HEK293 (cell line): Measurements from ENCODE around the gene TMEM14A.

Source experiments
- GLIS2 ChIP-seq: fragments of 450-650 bp; formaldehyde crosslinking; IDR thresholded peaks from 2 replicates; pipeline ENCODE4 v1.5.1; 2016; ENCODE audit warnings: missing biosample characterization, missing genetic modification characterization
- OSR2 ChIP-seq: fragments of 450-650 bp; formaldehyde crosslinking; IDR thresholded peaks from 2 replicates; pipeline ENCODE4 v1.5.1; 2016; ENCODE audit warnings: missing biosample characterization, missing genetic modification characterization
- SP7 ChIP-seq: fragments of 450-650 bp; formaldehyde crosslinking; IDR thresholded peaks from 2 replicates; pipeline ENCODE4 v1.5.1; 2016; ENCODE audit warnings: missing biosample characterization, missing genetic modification characterization
- YY1 ChIP-seq: fragments of 450-650 bp; formaldehyde crosslinking; IDR thresholded peaks from 2 replicates; pipeline ENCODE4 v1.5.1; 2018; ENCODE audit warnings: missing biosample characterization, missing genetic modification characterization
- ZBTB20 ChIP-seq: fragments of 450-650 bp; formaldehyde crosslinking; IDR thresholded peaks from 2 replicates; pipeline ENCODE4 v1.5.1; 2016; ENCODE audit warnings: missing biosample characterization, missing genetic modification characterization
- ZFP37 ChIP-seq: fragments of 450-650 bp; formaldehyde crosslinking; IDR thresholded peaks from 2 replicates; pipeline ENCODE4 v1.5.1; 2016; ENCODE audit warnings: missing biosample characterization, missing genetic modification characterization
- ZFP69B ChIP-seq: fragments of 450-650 bp; formaldehyde crosslinking; IDR thresholded peaks from 2 replicates; pipeline ENCODE4 v1.5.1; 2016; ENCODE audit warnings: missing biosample characterization, missing genetic modification characterization
- ZNF2 ChIP-seq: fragments of 450-650 bp; formaldehyde crosslinking; IDR thresholded peaks from 2 replicates; pipeline ENCODE4 v1.5.1; 2016; ENCODE audit warnings: missing biosample characterization, missing genetic modification characterization
- ZNF335 ChIP-seq: fragments of 450-650 bp; formaldehyde crosslinking; conservative IDR thresholded peaks from 2 replicates; pipeline ENCODE4 v1.5.1; 2016; ENCODE audit warnings: missing biosample characterization, missing genetic modification characterization
- ZNF391 ChIP-seq: fragments of 450-650 bp; formaldehyde crosslinking; IDR thresholded peaks from 2 replicates; pipeline ENCODE4 v1.5.1; 2016; ENCODE audit warnings: low read depth, missing biosample characterization, missing genetic modification characterization, borderline replicate concordance
- ZNF423 ChIP-seq: fragments of 450-650 bp; formaldehyde crosslinking; IDR thresholded peaks from 2 replicates; pipeline ENCODE4 v1.5.1; 2016; ENCODE audit warnings: missing biosample characterization, missing genetic modification characterization
- ZNF48 ChIP-seq: fragments of 450-650 bp; formaldehyde crosslinking; IDR thresholded peaks from 2 replicates; pipeline ENCODE4 v1.5.1; 2016; ENCODE audit warnings: missing biosample characterization, missing genetic modification characterization
- ZNF596 ChIP-seq: fragments of 450-650 bp; IDR thresholded peaks from 2 replicates; pipeline ENCODE4 v1.5.0; 2018; ENCODE audit warnings: missing biosample characterization, mild to moderate bottlenecking, missing genetic modification characterization, moderate library complexity
- ZNF629 ChIP-seq: fragments of 450-650 bp; formaldehyde crosslinking; IDR thresholded peaks from 2 replicates; pipeline ENCODE4 v1.5.1; 2017; ENCODE audit warnings: missing biosample characterization, missing genetic modification characterization
- ZSCAN23 ChIP-seq: fragments of 450-650 bp; formaldehyde crosslinking; IDR thresholded peaks from 2 replicates; pipeline ENCODE4 v1.5.1; 2016; ENCODE audit warnings: missing biosample characterization, missing genetic modification characterization
- TF ChIP-seq, protein P1 (sequence below): fragments of 450-650 bp; formaldehyde crosslinking; IDR thresholded peaks from 2 replicates; pipeline ENCODE4 v1.5.1; 2017; ENCODE audit warnings: missing biosample characterization, missing genetic modification characterization
- TF ChIP-seq, protein P2 (sequence below): fragments of 450-650 bp; formaldehyde crosslinking; IDR thresholded peaks from 2 replicates; pipeline ENCODE4 v1.5.1; 2016; ENCODE audit warnings: missing biosample characterization, missing genetic modification characterization
- TF ChIP-seq, protein P3 (sequence below): fragments of 450-650 bp; formaldehyde crosslinking; IDR thresholded peaks from 2 replicates; pipeline ENCODE4 v1.5.1; 2016; ENCODE audit warnings: missing biosample characterization, missing genetic modification characterization
- TF ChIP-seq, protein P4 (sequence below): fragments of 450-650 bp; formaldehyde crosslinking; IDR thresholded peaks from 2 replicates; pipeline ENCODE4 v1.5.1; 2016; ENCODE audit warnings: missing biosample characterization, missing genetic modification characterization

Gene TMEM14A

DNA sequence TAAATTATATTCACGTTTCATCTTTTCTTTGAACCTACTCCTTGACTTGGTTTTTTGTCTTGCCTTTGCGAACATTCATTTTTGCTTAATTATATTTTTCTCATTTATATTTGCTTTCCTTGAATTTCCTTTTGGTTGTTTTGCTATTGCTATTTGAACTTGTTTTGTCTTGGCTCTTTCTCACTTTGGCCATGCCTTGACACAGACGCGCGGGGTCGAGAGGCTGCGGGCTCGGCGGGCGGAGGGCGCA is 7.1 kb upstream of the TMEM14A start (continued):
- TF ChIP-seq, protein P1, sequence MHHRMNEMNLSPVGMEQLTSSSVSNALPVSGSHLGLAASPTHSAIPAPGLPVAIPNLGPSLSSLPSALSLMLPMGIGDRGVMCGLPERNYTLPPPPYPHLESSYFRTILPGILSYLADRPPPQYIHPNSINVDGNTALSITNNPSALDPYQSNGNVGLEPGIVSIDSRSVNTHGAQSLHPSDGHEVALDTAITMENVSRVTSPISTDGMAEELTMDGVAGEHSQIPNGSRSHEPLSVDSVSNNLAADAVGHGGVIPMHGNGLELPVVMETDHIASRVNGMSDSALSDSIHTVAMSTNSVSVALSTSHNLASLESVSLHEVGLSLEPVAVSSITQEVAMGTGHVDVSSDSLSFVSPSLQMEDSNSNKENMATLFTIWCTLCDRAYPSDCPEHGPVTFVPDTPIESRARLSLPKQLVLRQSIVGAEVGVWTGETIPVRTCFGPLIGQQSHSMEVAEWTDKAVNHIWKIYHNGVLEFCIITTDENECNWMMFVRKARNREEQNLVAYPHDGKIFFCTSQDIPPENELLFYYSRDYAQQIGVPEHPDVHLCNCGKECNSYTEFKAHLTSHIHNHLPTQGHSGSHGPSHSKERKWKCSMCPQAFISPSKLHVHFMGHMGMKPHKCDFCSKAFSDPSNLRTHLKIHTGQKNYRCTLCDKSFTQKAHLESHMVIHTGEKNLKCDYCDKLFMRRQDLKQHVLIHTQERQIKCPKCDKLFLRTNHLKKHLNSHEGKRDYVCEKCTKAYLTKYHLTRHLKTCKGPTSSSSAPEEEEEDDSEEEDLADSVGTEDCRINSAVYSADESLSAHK (tag by site-specific recombination) = no peak
- TF ChIP-seq, protein P2, sequence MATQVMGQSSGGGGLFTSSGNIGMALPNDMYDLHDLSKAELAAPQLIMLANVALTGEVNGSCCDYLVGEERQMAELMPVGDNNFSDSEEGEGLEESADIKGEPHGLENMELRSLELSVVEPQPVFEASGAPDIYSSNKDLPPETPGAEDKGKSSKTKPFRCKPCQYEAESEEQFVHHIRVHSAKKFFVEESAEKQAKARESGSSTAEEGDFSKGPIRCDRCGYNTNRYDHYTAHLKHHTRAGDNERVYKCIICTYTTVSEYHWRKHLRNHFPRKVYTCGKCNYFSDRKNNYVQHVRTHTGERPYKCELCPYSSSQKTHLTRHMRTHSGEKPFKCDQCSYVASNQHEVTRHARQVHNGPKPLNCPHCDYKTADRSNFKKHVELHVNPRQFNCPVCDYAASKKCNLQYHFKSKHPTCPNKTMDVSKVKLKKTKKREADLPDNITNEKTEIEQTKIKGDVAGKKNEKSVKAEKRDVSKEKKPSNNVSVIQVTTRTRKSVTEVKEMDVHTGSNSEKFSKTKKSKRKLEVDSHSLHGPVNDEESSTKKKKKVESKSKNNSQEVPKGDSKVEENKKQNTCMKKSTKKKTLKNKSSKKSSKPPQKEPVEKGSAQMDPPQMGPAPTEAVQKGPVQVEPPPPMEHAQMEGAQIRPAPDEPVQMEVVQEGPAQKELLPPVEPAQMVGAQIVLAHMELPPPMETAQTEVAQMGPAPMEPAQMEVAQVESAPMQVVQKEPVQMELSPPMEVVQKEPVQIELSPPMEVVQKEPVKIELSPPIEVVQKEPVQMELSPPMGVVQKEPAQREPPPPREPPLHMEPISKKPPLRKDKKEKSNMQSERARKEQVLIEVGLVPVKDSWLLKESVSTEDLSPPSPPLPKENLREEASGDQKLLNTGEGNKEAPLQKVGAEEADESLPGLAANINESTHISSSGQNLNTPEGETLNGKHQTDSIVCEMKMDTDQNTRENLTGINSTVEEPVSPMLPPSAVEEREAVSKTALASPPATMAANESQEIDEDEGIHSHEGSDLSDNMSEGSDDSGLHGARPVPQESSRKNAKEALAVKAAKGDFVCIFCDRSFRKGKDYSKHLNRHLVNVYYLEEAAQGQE (tag by site-specific recombination) = peak; percentile 28; the same call in 1 of the 2 replicates
- no peak for TF ChIP-seq ZNF423 (tag by site-specific recombination)
- peak; percentile 52 for TF ChIP-seq ZNF629 (tag by site-specific recombination)
- TF ChIP-seq SP7 (tag by site-specific recombination) = 0 out of 2 replicates have a peak, but pooled peaks have one; percentile 72
- TF ChIP-seq ZFP69B (tag by site-specific recombination) = 0 out of 2 replicates have a peak, but pooled peaks have one; percentile 9
- no peak for TF ChIP-seq ZNF596 (tag by site-specific recombination)
- TF ChIP-seq ZNF48 = no peak
- peak; percentile 11; the same call in 1 of the 2 replicates for TF ChIP-seq ZSCAN23 (tag by site-specific recombination)
- no peak for TF ChIP-seq YY1 (tag by site-specific recombination)
- TF ChIP-seq ZBTB20 = peak; percentile 96
- TF ChIP-seq ZNF2 (tag by site-specific recombination) = peak; percentile 47; the same call in 1 of the 2 replicates
- no peak; the same call in 1 of the 2 replicates for TF ChIP-seq ZFP37 (tag by site-specific recombination)
- TF ChIP-seq, protein P3, sequence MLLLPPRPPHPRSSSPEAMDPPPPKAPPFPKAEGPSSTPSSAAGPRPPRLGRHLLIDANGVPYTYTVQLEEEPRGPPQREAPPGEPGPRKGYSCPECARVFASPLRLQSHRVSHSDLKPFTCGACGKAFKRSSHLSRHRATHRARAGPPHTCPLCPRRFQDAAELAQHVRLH (tag by site-specific recombination) = peak; percentile 36; the same call in 1 of the 2 replicates
- TF ChIP-seq, protein P4, sequence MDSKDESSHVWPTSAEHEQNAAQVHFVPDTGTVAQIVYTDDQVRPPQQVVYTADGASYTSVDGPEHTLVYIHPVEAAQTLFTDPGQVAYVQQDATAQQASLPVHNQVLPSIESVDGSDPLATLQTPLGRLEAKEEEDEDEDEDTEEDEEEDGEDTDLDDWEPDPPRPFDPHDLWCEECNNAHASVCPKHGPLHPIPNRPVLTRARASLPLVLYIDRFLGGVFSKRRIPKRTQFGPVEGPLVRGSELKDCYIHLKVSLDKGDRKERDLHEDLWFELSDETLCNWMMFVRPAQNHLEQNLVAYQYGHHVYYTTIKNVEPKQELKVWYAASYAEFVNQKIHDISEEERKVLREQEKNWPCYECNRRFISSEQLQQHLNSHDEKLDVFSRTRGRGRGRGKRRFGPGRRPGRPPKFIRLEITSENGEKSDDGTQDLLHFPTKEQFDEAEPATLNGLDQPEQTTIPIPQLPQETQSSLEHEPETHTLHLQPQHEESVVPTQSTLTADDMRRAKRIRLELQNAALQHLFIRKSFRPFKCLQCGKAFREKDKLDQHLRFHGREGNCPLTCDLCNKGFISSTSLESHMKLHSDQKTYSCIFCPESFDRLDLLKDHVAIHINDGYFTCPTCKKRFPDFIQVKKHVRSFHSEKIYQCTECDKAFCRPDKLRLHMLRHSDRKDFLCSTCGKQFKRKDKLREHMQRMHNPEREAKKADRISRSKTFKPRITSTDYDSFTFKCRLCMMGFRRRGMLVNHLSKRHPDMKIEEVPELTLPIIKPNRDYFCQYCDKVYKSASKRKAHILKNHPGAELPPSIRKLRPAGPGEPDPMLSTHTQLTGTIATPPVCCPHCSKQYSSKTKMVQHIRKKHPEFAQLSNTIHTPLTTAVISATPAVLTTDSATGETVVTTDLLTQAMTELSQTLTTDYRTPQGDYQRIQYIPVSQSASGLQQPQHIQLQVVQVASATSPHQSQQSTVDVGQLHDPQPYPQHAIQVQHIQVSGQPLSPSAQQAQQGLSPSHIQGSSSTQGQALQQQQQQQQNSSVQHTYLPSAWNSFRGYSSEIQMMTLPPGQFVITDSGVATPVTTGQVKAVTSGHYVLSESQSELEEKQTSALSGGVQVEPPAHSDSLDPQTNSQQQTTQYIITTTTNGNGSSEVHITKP = peak; percentile 26; the same call in 1 of the 2 replicates
- no peak for TF ChIP-seq GLIS2 (tag by site-specific recombination)
- peak; percentile 97 for TF ChIP-seq ZNF335 (tag by site-specific recombination)
- TF ChIP-seq ZNF391 (tag by site-specific recombination) = peak; percentile 20; the same call in 1 of the 2 replicates
- no peak for TF ChIP-seq OSR2 (tag by site-specific recombination)
- TF ChIP-seq, all 188 proteins: peak for 17
